B cell (primary cell): ENCODE results near the gene NPPB.

ENCODE experiments used
- CTCF ChIP-seq: fragments of 200-600 bp; IDR thresholded peaks from one replicate; pipeline ENCODE4 v1.8.0; 2022; ENCODE audit warnings: antibody characterized with exemption, mild to moderate bottlenecking
- EZH2 ChIP-seq: IDR thresholded peaks from 2 replicates; pipeline ENCODE4 v1.6.1; 2012; ENCODE audit warnings: borderline replicate concordance, low read depth, mild to moderate bottlenecking, moderate library complexity, low read length; ENCODE audit not compliant: insufficient read depth, poor library complexity, severe bottlenecking

- no peak for TF ChIP-seq CTCF
- TF ChIP-seq EZH2, result no peak
Observed at GRCh38 chr1:11898831-11899467, 40.2 kb upstream of the NPPB start.
